OCI-LY7 (cell line): ENCODE data around the gene OCSTAMP. TPM values are rescaled to one million over a fixed set of nuclear protein-coding genes. Genes with fewer than 3 reads are reported as not detected.

Experiments used
- BruUV-seq: library from RNA; stranded (reverse); fragments of 400-500 nt; replicated peaks from 2 replicates; lab custom pipeline; 2021; lab: Mats Ljungman, UMichigan
- CTCF ChIA-PET: fragments of 300-600 bp; sonication (Branson Sonifier 250); formaldehyde crosslinking; loops from one replicate; lab custom pipeline; 2022; ENCODE audit warnings: antibody characterized with exemption; ENCODE audit not compliant: unreplicated experiment; lab: Charles Lee
- POLR2A ChIA-PET: fragments of 300-600 bp; sonication (Branson Sonifier 250); formaldehyde crosslinking; loops from one replicate; lab custom pipeline; 2022; ENCODE audit warnings: antibody characterized with exemption; lab: Charles Lee
- DNase-seq: peaks from one replicate; pipeline ENCODE4 v3.0.0-alpha.2; 2015; ENCODE audit warnings: low spot score
- H2AFZ ChIP-seq: fragments of 200-600 bp; sonication (generic), shearing (Covaris generic); 2 replicates; pipeline ENCODE4 v1.6.1; 2014; ENCODE audit warnings: mild to moderate bottlenecking, antibody characterized with exemption, low read length, moderate library complexity
- H3K27ac ChIP-seq: fragments of 200-600 bp; sonication (generic); 2 replicates; pipeline ENCODE4 v1.5.1; 2014; ENCODE audit warnings: mixed run types, low read depth, mild to moderate bottlenecking, moderate library complexity, low read length, inconsistent platforms; ENCODE audit not compliant: poor library complexity, severe bottlenecking
- H3K36me3 ChIP-seq: fragments of 200-600 bp; sonication (generic); 2 replicates; pipeline ENCODE4 v1.6.1; 2014; ENCODE audit warnings: mild to moderate bottlenecking, antibody characterized with exemption, low read length, moderate library complexity, mixed read lengths; ENCODE audit not compliant: insufficient read depth
- H3K4me1 ChIP-seq: fragments of 200-600 bp; sonication (generic); 2 replicates; pipeline ENCODE4 v1.5.1; 2014; ENCODE audit warnings: mild to moderate bottlenecking, low read length; ENCODE audit not compliant: insufficient read depth, poor library complexity, severe bottlenecking
- H3K4me2 ChIP-seq: fragments of 200-600 bp; sonication (generic); 2 replicates; pipeline ENCODE4 v1.6.1; 2014; ENCODE audit warnings: mild to moderate bottlenecking, low read length
- H3K4me3 ChIP-seq: fragments of 200-600 bp; sonication (generic); 2 replicates; pipeline ENCODE4 v1.5.1; 2014; ENCODE audit warnings: mild to moderate bottlenecking, low read depth, low read length; ENCODE audit not compliant: poor library complexity, severe bottlenecking
- H3K79me2 ChIP-seq: fragments of 200-600 bp; sonication (generic); 2 replicates; pipeline ENCODE4 v1.6.1; 2016; ENCODE audit warnings: low read depth, mild to moderate bottlenecking, low read length, moderate library complexity, mixed read lengths; ENCODE audit not compliant: insufficient read depth
- H3K9me2 ChIP-seq: fragments of 200-600 bp; sonication (generic); 2 replicates; pipeline ENCODE4 v1.6.1; 2016; ENCODE audit warnings: mild to moderate bottlenecking, low read length, mixed read lengths; ENCODE audit not compliant: insufficient read depth
- H3K9me3 ChIP-seq: fragments of 200-600 bp; sonication (generic); 2 replicates; pipeline ENCODE4 v1.6.1; 2014; ENCODE audit warnings: mild to moderate bottlenecking, mixed run types, low read length, mixed read lengths
- H4K20me1 ChIP-seq: fragments of 200-600 bp; sonication (generic); 2 replicates; pipeline ENCODE4 v1.6.1; 2014; ENCODE audit warnings: mild to moderate bottlenecking, antibody characterized with exemption, low read length, moderate library complexity, mixed read lengths; ENCODE audit not compliant: insufficient read depth
- CTCF ChIP-seq: fragments of 200-600 bp; sonication (generic); conservative IDR thresholded peaks from 2 replicates; pipeline ENCODE4 v1.5.1; 2014; ENCODE audit warnings: mild to moderate bottlenecking, antibody characterized with exemption, low read length, moderate library complexity, mixed read lengths
- EZH2phosphoT487 ChIP-seq: fragments of 200-600 bp; sonication (generic); IDR thresholded peaks from 2 replicates; pipeline ENCODE4 v1.6.1; 2018; ENCODE audit warnings: low read depth, borderline replicate concordance, mild to moderate bottlenecking, mixed run types, antibody characterized with exemption, low read length, moderate library complexity, mixed read lengths
- intact Hi-C: fragments of 100-400 bp; cut with micrococcal nuclease; formaldehyde crosslinking; loops from one replicate; pipeline ENCODE4 v1.10.0; 2022; ENCODE audit not compliant: unreplicated experiment
- total RNA-seq, 2 experiments: library from RNA; depleted of rRNA in 1 of 2; stranded (reverse); fragments of >200 nt in 1 of 2; shearing (Covaris generic) in 1 of 2; gene quantifications; 2 replicates each; pipeline ENCODE4 v1.2.3, GENCODE V29; 2014 to 2022

OCSTAMP gene
- total RNA-seq, 2 experiments from 2014 or later = not detected

DNA sequence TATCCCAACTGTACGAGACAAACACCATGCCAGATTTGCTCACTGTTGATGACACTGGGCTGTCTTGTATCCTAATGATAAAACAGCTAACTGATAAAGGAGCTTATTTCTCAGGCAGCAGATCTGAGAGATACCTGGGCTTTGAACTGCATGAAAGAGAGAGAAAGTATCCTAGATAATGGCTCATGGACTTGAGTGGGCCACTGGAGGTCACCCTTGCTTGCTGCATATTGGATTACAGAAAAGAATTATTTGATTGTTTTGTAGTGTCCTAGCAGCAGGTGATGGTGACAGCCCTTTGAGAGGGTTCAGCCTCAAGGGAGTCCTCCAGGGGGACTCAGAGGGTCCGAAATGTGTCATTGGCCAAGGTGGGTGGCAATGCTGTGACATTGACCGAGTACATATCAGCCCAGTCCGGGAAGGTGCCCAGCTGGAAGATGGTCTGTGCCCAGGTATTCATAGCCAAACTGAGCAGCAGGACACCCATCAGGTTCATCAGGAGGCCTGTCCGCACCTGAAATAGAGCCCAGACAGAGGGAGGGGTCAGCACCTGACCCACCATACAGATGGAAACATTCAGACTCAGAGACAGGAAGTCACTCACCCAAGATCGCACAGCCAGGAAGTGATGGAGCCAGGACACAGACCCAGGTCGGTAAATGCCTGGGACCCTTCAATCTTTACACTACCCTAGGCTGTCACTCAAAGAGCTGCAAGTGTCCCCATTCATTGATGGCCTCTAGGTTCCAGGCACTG, 9.4 kb upstream of the OCSTAMP start:
- H3K27ac ChIP-seq = no peak overlapping the region
- TF ChIP-seq EZH2phosphoT487 (no peak), CTCF (peak; percentile 35; the same call in 1 of the 2 replicates)
- intact Hi-C loops = no loop called here

DNA sequence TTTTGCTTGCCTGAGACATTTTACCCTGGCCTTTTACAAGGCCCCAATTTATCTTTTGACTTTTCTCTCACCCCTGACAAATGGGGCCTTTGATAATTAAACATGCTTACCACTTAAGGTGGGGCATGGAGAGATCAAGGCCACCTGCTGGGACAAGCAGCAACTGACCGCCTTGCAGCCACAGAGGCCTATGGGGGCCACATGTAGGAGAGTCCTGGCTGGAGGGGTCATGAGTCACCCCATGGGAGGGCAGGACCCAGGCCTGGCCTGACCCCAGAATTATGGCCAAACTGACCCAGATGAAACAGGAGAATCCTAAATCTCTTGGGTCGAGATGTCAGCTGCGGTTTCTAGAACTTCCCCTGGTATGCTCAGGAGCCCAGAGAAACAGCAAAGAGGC, 8.5 kb upstream of the OCSTAMP start:
- no peaks in the 10 kb centered on the region for H3K36me3 ChIP-seq
- TF ChIP-seq EZH2phosphoT487 (no peak), CTCF (no peak)
- POLR2A ChIA-PET = no interaction called here
- no peak overlapping the region for H3K27ac ChIP-seq
- no peaks in the 10 kb centered on the region for H3K9me3 ChIP-seq
- no peaks in the 10 kb centered on the region for H4K20me1 ChIP-seq
- H3K79me2 ChIP-seq = no peaks in the 10 kb centered on the region
- no peak overlapping the region for H3K4me2 ChIP-seq
- no peak overlapping the region for H3K4me3 ChIP-seq
- BruUV-seq = no TSS peak
- H2AFZ ChIP-seq = no peak overlapping the region
- intact Hi-C loops = no loop called here
- no peaks in the 10 kb centered on the region for H3K4me1 ChIP-seq
- CTCF ChIA-PET = no interaction called here
- no peaks in the 10 kb centered on the region for H3K9me2 ChIP-seq
- DNase-seq = no peak

More for the DNA sequence above, 9.4 kb upstream of the OCSTAMP start:
- CTCF ChIA-PET = no interaction called here
- POLR2A ChIA-PET = no interaction called here
- Histone ChIP-seq H3K4me1 (no peaks in the 10 kb centered on the region), H2AFZ (no peak overlapping the region), H3K4me2 (no peak overlapping the region), H3K36me3 (no peaks in the 10 kb centered on the region), H3K9me3 (no peaks in the 10 kb centered on the region), H4K20me1 (no peaks in the 10 kb centered on the region), H3K4me3 (no peak overlapping the region), H3K79me2 (no peaks in the 10 kb centered on the region), H3K9me2 (no peaks in the 10 kb centered on the region)
- DNase-seq = no peak
- BruUV-seq = no TSS peak

GRCh38 chr20:46558511-46558959, 8.1 kb upstream of the OCSTAMP start:
- Histone ChIP-seq H3K9me3 (no peaks in the 10 kb centered on the region), H2AFZ (no peak overlapping the region), H3K4me1 (no peaks in the 10 kb centered on the region), H3K9me2 (no peaks in the 10 kb centered on the region), H3K36me3 (no peaks in the 10 kb centered on the region), H3K4me2 (no peak overlapping the region), H3K27ac (no peak overlapping the region), H3K4me3 (no peak overlapping the region), H4K20me1 (no peaks in the 10 kb centered on the region), H3K79me2 (no peaks in the 10 kb centered on the region)
- intact Hi-C loops = no loop called here
- ChIA-PET POLR2A (no interaction called here), CTCF (no interaction called here)
- TF ChIP-seq EZH2phosphoT487 (no peak), CTCF (no peak)
- DNase-seq = no peak
- no TSS peak for BruUV-seq
